Measurements from ENCODE around the gene C16orf95. TPM values are rescaled to one million over a fixed set of nuclear protein-coding genes. Genes with fewer than 3 reads are reported as not detected.

C16orf95 gene
- polyA plus RNA-seq, 1 donor from 2014 or later: 5.9 TPM

DNA sequence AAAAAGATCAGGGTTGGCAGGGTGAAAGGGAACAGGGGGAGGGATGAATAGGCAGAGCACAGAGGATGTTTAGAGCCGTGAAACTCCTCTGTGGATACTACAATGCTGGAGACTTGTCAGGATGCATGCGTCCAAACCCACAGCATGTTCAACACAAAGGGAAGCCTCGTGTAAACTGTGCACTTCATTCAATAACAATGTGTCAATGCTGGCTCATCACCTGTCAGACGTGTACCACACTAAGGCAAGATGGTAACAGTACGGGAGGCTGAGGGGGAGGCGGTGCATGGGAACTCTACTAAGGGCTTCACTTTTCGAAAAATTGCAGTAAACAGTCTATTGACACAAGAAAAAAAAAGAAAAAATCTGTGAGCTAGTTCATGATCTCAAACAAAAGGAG lies 63.7 kb downstream of the C16orf95 start:
- H3K9ac ChIP-seq (ENCODE audit: low read length): no peak overlapping the region
- no peaks in the 10 kb centered on the region for H3K9me3 ChIP-seq (ENCODE audit: low read length)
- no peaks in the 10 kb centered on the region for H3K27me3 ChIP-seq (ENCODE audit: insufficient read depth, low read depth, low read length)
- no peaks in the 10 kb centered on the region for H3K36me3 ChIP-seq (ENCODE audit: insufficient read depth, low read length)
- no peaks in the 10 kb centered on the region for H3F3A ChIP-seq (ENCODE audit: insufficient read depth, low read length, poor library complexity, severe bottlenecking)
- no peaks in the 10 kb centered on the region for H3K79me2 ChIP-seq (replicated peaks; ENCODE audit: insufficient read depth, low read length)
- H3K4me3 ChIP-seq (ENCODE audit: low read length): no peak overlapping the region
- H4K20me1 ChIP-seq (ENCODE audit: insufficient read depth): no peaks in the 10 kb centered on the region
- H3K27ac ChIP-seq (ENCODE audit: low read length): no peak overlapping the region
- H3K4me2 ChIP-seq (ENCODE audit: low read length): no peak overlapping the region
- H3K9me2 ChIP-seq (ENCODE audit: insufficient read depth, low read length): no peaks in the 10 kb centered on the region
- peak; percentile 32 for TF ChIP-seq POLR2AphosphoS5 (IDR thresholded peaks at IDR 0.05)
- no peak for TF ChIP-seq TAF1 (IDR thresholded peaks at IDR 0.05; ENCODE audit: low read depth)
- H2AFZ ChIP-seq (ENCODE audit: low read depth, low read length): no peak overlapping the region

Small RNA genes lying within 50 kb of the gene (small RNA-seq; reads per million reads assigned to genes)
- gene AC010531.2: 0 reads per million in 3 experiments

Other genes with a start within 250 kb of the C16orf95 start
- 20.6 and 23.8 TPM in 2 replicates for gene FBXO31, start 66.4 kb upstream of the C16orf95 start, polyA plus RNA-seq
- 73.1 and 79.7 TPM in 2 replicates for gene MAP1LC3B, start 74.9 kb upstream of the C16orf95 start, polyA plus RNA-seq
- 22.1 and 22.8 TPM in 2 replicates for gene ZCCHC14, start 175.6 kb upstream of the C16orf95 start, polyA plus RNA-seq

All from neural cell (in vitro differentiated cells).